Neural cell (in vitro differentiated cells): ENCODE data around the gene ATP2B2.

Experiments used
- EZH2 ChIP-seq: fragments of 200-600, 300-800 bp; shearing (Covaris generic), sonication (generic); IDR thresholded peaks from 2 replicates; pipeline ENCODE4 v1.6.1; 2014; ENCODE audit warnings: antibody characterized with exemption, low read length, borderline replicate concordance, mild to moderate bottlenecking; ENCODE audit not compliant: insufficient read depth, poor library complexity, severe bottlenecking
- TF ChIP-seq, protein P1 (sequence below): fragments of 450-650 bp; IDR thresholded peaks from 2 replicates; pipeline ENCODE4 v1.5.1; 2014; ENCODE audit warnings: antibody characterized with exemption, mild to moderate bottlenecking, moderate library complexity; ENCODE audit not compliant: poor library complexity, severe bottlenecking
- TF ChIP-seq, protein P2 (sequence below): IDR thresholded peaks from 2 replicates; pipeline ENCODE4 v1.6.1; 2012; ENCODE audit warnings: borderline replicate concordance

DNA sequence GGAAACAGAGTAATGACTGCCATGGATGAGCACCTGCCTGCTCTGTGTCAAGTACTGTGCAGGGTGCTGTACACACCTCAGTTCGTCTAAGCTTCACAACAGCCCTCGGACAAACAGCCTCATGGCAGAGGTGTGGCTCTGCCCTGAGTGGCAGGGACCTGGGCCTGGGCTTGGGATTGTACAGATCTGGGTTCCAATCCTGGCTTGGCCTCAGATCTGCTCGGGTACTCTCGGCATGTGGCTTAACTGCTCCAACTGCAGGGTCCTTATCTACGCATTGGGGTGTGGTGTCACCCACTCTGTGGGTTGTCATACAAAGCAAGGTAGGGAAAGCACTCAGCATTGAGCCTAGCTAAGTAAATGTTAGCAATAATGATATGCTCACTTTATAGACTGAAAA lies 137.9 kb downstream of the ATP2B2 start:
- TF ChIP-seq EZH2: no peak
- TF ChIP-seq, protein P1, sequence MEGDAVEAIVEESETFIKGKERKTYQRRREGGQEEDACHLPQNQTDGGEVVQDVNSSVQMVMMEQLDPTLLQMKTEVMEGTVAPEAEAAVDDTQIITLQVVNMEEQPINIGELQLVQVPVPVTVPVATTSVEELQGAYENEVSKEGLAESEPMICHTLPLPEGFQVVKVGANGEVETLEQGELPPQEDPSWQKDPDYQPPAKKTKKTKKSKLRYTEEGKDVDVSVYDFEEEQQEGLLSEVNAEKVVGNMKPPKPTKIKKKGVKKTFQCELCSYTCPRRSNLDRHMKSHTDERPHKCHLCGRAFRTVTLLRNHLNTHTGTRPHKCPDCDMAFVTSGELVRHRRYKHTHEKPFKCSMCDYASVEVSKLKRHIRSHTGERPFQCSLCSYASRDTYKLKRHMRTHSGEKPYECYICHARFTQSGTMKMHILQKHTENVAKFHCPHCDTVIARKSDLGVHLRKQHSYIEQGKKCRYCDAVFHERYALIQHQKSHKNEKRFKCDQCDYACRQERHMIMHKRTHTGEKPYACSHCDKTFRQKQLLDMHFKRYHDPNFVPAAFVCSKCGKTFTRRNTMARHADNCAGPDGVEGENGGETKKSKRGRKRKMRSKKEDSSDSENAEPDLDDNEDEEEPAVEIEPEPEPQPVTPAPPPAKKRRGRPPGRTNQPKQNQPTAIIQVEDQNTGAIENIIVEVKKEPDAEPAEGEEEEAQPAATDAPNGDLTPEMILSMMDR: no peak
- TF ChIP-seq, protein P2, sequence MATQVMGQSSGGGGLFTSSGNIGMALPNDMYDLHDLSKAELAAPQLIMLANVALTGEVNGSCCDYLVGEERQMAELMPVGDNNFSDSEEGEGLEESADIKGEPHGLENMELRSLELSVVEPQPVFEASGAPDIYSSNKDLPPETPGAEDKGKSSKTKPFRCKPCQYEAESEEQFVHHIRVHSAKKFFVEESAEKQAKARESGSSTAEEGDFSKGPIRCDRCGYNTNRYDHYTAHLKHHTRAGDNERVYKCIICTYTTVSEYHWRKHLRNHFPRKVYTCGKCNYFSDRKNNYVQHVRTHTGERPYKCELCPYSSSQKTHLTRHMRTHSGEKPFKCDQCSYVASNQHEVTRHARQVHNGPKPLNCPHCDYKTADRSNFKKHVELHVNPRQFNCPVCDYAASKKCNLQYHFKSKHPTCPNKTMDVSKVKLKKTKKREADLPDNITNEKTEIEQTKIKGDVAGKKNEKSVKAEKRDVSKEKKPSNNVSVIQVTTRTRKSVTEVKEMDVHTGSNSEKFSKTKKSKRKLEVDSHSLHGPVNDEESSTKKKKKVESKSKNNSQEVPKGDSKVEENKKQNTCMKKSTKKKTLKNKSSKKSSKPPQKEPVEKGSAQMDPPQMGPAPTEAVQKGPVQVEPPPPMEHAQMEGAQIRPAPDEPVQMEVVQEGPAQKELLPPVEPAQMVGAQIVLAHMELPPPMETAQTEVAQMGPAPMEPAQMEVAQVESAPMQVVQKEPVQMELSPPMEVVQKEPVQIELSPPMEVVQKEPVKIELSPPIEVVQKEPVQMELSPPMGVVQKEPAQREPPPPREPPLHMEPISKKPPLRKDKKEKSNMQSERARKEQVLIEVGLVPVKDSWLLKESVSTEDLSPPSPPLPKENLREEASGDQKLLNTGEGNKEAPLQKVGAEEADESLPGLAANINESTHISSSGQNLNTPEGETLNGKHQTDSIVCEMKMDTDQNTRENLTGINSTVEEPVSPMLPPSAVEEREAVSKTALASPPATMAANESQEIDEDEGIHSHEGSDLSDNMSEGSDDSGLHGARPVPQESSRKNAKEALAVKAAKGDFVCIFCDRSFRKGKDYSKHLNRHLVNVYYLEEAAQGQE: no peak
